HG03575 (cell line): ENCODE data around the gene FCF1.

ENCODE experiments used
- ATAC-seq: cut with Tn5 transposase; IDR thresholded peaks from one replicate; pipeline ENCODE4 v1.9.1; 2021; ENCODE audit not compliant: unreplicated experiment, insufficient number of reproducible peaks, low FRiP score; ENCODE audit errors: extremely low read depth

FCF1 gene

GRCh38 chr14:74697543-74697942 is 15.4 kb upstream of the FCF1 start:
- no peak for ATAC-seq

GRCh38 chr14:74697976-74698375 is 15.0 kb upstream of the FCF1 start:
- ATAC-seq, result no peak

- no peak for ATAC-seq
These were observed 14.5 kb upstream of the FCF1 start for GRCh38 chr14:74698465-74698864.

- no peak for ATAC-seq
These were observed 10.7 kb upstream of the FCF1 start for GRCh38 chr14:74702293-74702692.

- ATAC-seq, result no peak
These were observed 9.9 kb upstream of the FCF1 start for GRCh38 chr14:74703043-74703442.

DNA sequence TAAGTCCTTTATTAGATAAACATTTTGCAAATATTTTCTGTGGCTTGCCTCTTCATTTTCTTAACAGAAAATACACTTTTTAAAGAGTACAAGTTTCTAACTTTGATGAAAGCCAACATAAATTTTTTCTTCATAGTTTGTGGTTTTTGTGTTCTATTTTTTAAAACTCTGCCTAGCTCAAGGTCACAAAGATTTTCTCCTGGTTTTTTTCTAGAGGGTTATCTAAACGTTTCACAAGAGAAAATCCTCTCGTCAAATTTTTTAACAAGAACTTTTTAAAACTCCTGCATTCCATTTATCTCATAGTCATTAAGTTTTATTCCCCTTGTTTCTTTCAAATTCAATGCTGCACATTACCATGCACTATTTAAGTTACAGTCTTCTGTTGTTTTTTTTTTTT is 8.3 kb upstream of the FCF1 start:
- no peak for ATAC-seq

GRCh38 chr14:74705613-74706500 is 7.1 kb upstream of the FCF1 start:
- ATAC-seq, result no peak

DNA sequence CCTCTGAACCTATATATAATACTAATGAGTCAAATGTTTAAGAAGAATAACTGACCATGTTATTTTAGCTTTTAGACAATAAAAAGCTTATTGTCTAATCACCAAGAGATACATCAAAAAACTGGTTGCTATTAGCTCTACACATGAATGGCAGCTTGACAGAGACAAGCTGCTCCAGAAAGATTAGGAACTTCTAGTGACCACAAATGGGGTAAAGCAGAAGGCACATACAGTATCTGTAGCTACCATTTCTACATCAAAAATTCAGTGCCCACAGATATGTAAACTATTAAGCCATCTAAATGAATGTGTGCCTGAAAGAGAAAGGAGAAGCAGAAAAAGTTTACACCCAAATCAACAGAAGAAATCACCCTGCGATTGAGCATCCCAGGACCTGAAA is 2.5 kb upstream of the FCF1 start:
- no peak for ATAC-seq

GRCh38 chr14:74711651-74712050 is 1.3 kb upstream of the FCF1 start:
- no peak for ATAC-seq

GRCh38 chr14:74713395-74713735 is 421 bp downstream of the FCF1 start:
- no peak for ATAC-seq

GRCh38 chr14:74720526-74720925 is 7.6 kb downstream of the FCF1 start:
- no peak for ATAC-seq

DNA sequence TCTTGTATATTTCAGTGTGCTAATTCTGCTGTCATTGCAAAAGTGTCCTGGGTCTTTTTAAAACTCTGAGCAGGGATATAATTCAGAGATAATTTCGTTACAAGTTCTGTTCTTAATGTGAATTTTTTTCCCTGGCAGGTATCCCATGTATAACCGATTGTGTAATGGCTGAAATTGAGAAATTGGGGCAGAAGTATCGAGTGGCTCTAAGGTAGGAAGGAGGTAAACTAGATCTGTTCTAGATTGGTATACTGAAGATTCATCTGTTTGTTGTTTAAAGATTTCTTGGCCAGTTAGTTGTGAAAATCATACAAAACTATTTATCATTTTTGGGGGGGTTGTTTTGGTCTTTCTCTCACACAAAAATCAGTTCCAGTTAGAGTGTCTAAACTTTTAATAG is 10.2 kb downstream of the FCF1 start:
- ATAC-seq, result no peak

DNA sequence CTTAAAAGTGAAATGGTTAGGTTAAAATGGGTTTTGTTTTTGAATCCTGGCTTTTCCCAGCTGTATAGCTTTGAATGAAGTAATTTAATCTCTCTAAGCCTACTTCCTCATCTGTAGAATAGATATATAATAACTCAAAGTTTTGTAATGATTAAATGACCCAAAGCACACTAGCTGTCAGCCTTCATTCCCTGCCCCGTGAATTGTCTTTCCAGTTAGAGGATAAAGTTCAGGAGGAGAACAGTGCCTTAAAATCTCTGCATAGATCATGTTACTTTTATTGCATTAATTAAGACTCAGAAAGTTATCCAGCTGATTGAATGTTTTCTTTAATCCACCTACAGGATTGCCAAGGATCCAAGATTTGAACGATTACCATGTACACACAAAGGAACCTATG is 19.4 kb downstream of the FCF1 start:
- ATAC-seq, result no peak

GRCh38 chr14:74733221-74733620 is 20.3 kb downstream of the FCF1 start:
- no peak for ATAC-seq

DNA sequence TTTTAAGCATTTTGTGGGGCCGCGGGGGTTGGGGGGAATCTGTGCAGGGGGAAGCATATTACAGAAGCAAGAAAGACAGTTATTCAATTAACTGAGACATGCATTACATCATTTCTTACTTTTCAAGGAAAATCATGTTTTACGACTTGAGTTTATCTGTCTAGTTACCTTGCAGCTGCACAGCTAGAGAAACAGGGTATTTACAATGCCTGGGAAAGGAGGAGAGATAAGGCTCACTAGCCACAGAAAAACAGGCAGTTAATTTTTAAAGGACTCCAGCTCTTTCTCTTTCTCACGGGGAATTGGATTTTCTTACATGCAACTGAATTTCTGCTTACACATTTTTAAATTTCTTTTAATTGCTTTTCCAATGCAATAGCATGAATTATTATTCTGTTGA is 22.2 kb downstream of the FCF1 start:
- ATAC-seq, result no peak

GRCh38 chr14:74737753-74738325 is 24.9 kb downstream of the FCF1 start:
- no peak for ATAC-seq

DNA sequence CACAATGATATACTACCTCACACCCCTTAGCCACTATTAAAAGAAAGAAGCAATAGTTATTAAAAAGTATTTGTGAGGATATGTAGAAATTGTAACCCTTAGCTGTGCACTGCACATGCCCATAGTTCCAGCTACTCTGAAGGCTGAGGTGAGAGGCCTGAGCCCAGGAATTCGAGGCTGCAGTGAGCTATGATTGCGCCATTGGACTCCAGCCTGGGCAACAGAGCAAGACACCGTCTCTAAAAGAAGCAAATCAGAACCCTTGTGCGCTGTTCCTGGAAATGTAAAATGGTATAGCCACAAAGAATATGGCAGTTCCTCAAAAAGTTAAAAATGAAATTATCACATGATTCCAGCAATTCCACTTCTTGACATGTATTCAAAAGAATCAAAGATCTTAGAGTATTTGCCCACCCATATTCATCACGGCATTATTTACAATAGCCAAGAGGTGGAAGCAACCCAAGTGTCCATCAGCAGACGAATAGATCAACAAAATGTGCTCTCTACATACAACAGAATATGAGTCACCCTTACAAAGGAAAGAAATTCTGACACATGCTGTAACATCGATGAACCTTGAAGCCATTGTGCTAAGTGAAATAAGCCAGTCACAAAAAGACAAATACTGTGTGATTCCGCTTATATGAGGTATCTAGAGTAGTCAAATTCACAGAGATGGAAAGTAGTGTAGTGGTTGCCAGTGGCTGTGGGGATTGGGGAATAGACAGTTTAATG is 26.5 kb downstream of the FCF1 start:
- no peak for ATAC-seq

- no peak for ATAC-seq
These were observed 34.3 kb downstream of the FCF1 start for GRCh38 chr14:74747237-74747636.

GRCh38 chr14:74754157-74754556 is 41.2 kb downstream of the FCF1 start:
- no peak for ATAC-seq

GRCh38 chr14:74754899-74755298 is 42.0 kb downstream of the FCF1 start:
- no peak for ATAC-seq
